Measurements from ENCODE around the gene NDUFS6. TPM values are rescaled to one million over a fixed set of nuclear protein-coding genes. Genes with fewer than 3 reads are reported as not detected.

NDUFS6 gene
- total RNA-seq, 1 donor from 2014 or later: 26.8 TPM

GRCh38 chr5:1844708-1845436 lies 43.7 kb downstream of the NDUFS6 start:
- H3K9me3 ChIP-seq: no peaks in the 10 kb centered on the region
- no peaks in the 10 kb centered on the region for H3K36me3 ChIP-seq
- no peaks in the 10 kb centered on the region for H3K4me1 ChIP-seq
- intact Hi-C loops (cut with DNase I): no loop called here
- TF ChIP-seq POLR2A (IDR thresholded peaks at IDR 0.05) (no peak), CTCF (IDR thresholded peaks at IDR 0.05) (no peak), POLR2AphosphoS5 (IDR thresholded peaks at IDR 0.05; ENCODE audit: insufficient read depth in 1 of 2, low read depth in 1 of 2) (no peak)
- no peak overlapping the region for H3K27ac ChIP-seq
- DNase-seq (ENCODE audit: extremely low spot score in 2 of 2): no peak
- no peak overlapping the region for H3K4me3 ChIP-seq
- no peaks in the 10 kb centered on the region for H3K27me3 ChIP-seq

GRCh38 chr5:1845696-1846095 lies 44.5 kb downstream of the NDUFS6 start:
- no peaks in the 10 kb centered on the region for H3K36me3 ChIP-seq
- TF ChIP-seq CTCF (IDR thresholded peaks at IDR 0.05) (no peak), POLR2A (IDR thresholded peaks at IDR 0.05) (no peak), POLR2AphosphoS5 (IDR thresholded peaks at IDR 0.05; ENCODE audit: insufficient read depth in 1 of 2, low read depth in 1 of 2) (no peak)
- intact Hi-C loops (cut with DNase I): no loop called here
- no peak for DNase-seq (ENCODE audit: extremely low spot score in 2 of 2)
- H3K4me3 ChIP-seq: no peak overlapping the region
- H3K9me3 ChIP-seq: no peaks in the 10 kb centered on the region
- peaks cover 1% of the 10 kb centered on the region for H3K4me1 ChIP-seq
- no peak overlapping the region for H3K27ac ChIP-seq
- H3K27me3 ChIP-seq: no peaks in the 10 kb centered on the region

- intact Hi-C loops (cut with DNase I): no loop called here
- DNase-seq (ENCODE audit: extremely low spot score in 2 of 2): no peak
- no peak overlapping the region for H3K4me3 ChIP-seq
- no peak overlapping the region for H3K27ac ChIP-seq
- no peak for TF ChIP-seq POLR2A (IDR thresholded peaks at IDR 0.05)
- no peak for TF ChIP-seq CTCF (IDR thresholded peaks at IDR 0.05)
- TF ChIP-seq POLR2AphosphoS5 (IDR thresholded peaks at IDR 0.05; ENCODE audit: insufficient read depth in 1 of 2, low read depth in 1 of 2): no peak
- H3K4me1 ChIP-seq: peaks cover 9% of the 10 kb centered on the region
- H3K9me3 ChIP-seq: no peaks in the 10 kb centered on the region
- H3K27me3 ChIP-seq: no peaks in the 10 kb centered on the region
- H3K36me3 ChIP-seq: no peaks in the 10 kb centered on the region
These were observed 45.4 kb downstream of the NDUFS6 start for GRCh38 chr5:1846583-1846982.

GRCh38 chr5:1847056-1847455 lies 45.8 kb downstream of the NDUFS6 start:
- H3K27ac ChIP-seq: no peak overlapping the region
- intact Hi-C loops (cut with DNase I): no loop called here
- no peaks in the 10 kb centered on the region for H3K9me3 ChIP-seq
- H3K27me3 ChIP-seq: no peaks in the 10 kb centered on the region
- no peak for DNase-seq (ENCODE audit: extremely low spot score in 2 of 2)
- peaks cover 9% of the 10 kb centered on the region for H3K4me1 ChIP-seq
- TF ChIP-seq CTCF (IDR thresholded peaks at IDR 0.05) (no peak), POLR2AphosphoS5 (IDR thresholded peaks at IDR 0.05; ENCODE audit: insufficient read depth in 1 of 2, low read depth in 1 of 2) (no peak), POLR2A (IDR thresholded peaks at IDR 0.05) (no peak)
- no peaks in the 10 kb centered on the region for H3K36me3 ChIP-seq
- H3K4me3 ChIP-seq: no peak overlapping the region

GRCh38 chr5:1847611-1848010 lies 46.4 kb downstream of the NDUFS6 start:
- Histone ChIP-seq H3K27me3 (no peaks in the 10 kb centered on the region), H3K9me3 (no peaks in the 10 kb centered on the region), H3K36me3 (no peaks in the 10 kb centered on the region), H3K4me3 (no peak overlapping the region), H3K27ac (no peak overlapping the region), H3K4me1 (peaks cover 9% of the 10 kb centered on the region)
- no peak for TF ChIP-seq CTCF (IDR thresholded peaks at IDR 0.05)
- TF ChIP-seq POLR2AphosphoS5 (IDR thresholded peaks at IDR 0.05; ENCODE audit: insufficient read depth in 1 of 2, low read depth in 1 of 2): no peak
- intact Hi-C loops (cut with DNase I): no loop called here
- DNase-seq (ENCODE audit: extremely low spot score in 2 of 2): no peak

Measured in vagina (tissue), 2 donors.